Hepatocyte (in vitro differentiated cells): ENCODE data around the gene SP2.

Experiments
- CTCF ChIP-seq: fragments of 200-600 bp; sonication (generic); IDR thresholded peaks from 2 replicates; pipeline ENCODE4 v1.5.1; 2016; ENCODE audit warnings: antibody characterized with exemption, mild to moderate bottlenecking; ENCODE audit not compliant: poor library complexity
- EZH2 ChIP-seq: fragments of 200-600 bp; sonication (generic); IDR thresholded peaks from 2 replicates; pipeline ENCODE4 v1.6.1; 2016; ENCODE audit warnings: antibody characterized with exemption, mild to moderate bottlenecking, borderline replicate concordance

- TF ChIP-seq EZH2 (no peak), CTCF (no peak)
Observed at GRCh38 chr17:47959825-47960655, 64.0 kb downstream of the SP2 start.
